Vagina (tissue), 2 donors: ENCODE measurements around the gene F9. TPM values are rescaled to one million over a fixed set of nuclear protein-coding genes. Genes with fewer than 3 reads are reported as not detected.

Source experiments
- DNase-seq, 2 donors: peaks; one replicate each; pipeline ENCODE4 v3.0.0-alpha.2; 2017; ENCODE audit errors: extremely low spot score in 2 of 2
- H3K27ac ChIP-seq: fragments of 200-600 bp; sonication (generic); one replicate; pipeline ENCODE4 v1.5.1; 2019
- H3K27me3 ChIP-seq: fragments of 200-600 bp; sonication (generic); one replicate; pipeline ENCODE4 v1.5.1; 2019
- H3K36me3 ChIP-seq, 2 donors: fragments of 200-600 bp; sonication (generic); one replicate each; pipeline ENCODE4 v1.5.1; 2017 to 2019
- H3K4me1 ChIP-seq: fragments of 200-600 bp; sonication (generic); one replicate; pipeline ENCODE4 v1.5.1; 2019
- H3K4me3 ChIP-seq, 2 donors: fragments of 200-600 bp; sonication (generic); 1 replicate in 1 of 2; 2 replicates in 1 of 2; pipeline ENCODE4 v1.5.1; 2016 to 2019
- H3K9me3 ChIP-seq: fragments of 200-600 bp; sonication (generic); one replicate; pipeline ENCODE4 v1.5.1; 2019
- CTCF ChIP-seq, 3 experiments: fragments of 450-650 bp in 2 of 3; fragments of 200-600 bp in 1 of 3; sonication (generic) in 1 of 3; IDR thresholded peaks; one replicate each; pipeline ENCODE4 v1.5.1; 2017 to 2019; ENCODE audit warnings: antibody characterized with exemption in 3 of 3, mild to moderate bottlenecking in 2 of 3, moderate library complexity in 2 of 3
- POLR2A ChIP-seq, 2 donors: fragments of 450-650 bp; IDR thresholded peaks; one replicate each; pipeline ENCODE4 v1.6.1; 2017; ENCODE audit warnings: antibody characterized with exemption in 2 of 2, mild to moderate bottlenecking in 2 of 2, moderate library complexity in 2 of 2
- POLR2AphosphoS5 ChIP-seq, 2 donors: sonication (generic); formaldehyde crosslinking; IDR thresholded peaks; one replicate each; pipeline ENCODE4 v1.9.0; 2017; ENCODE audit warnings: antibody characterized with exemption in 2 of 2, mild to moderate bottlenecking in 2 of 2, low read depth in 1 of 2; ENCODE audit not compliant: insufficient read depth in 1 of 2
- intact Hi-C: fragments of 100-400 bp; cut with DNase I; formaldehyde crosslinking; loops from one replicate; pipeline ENCODE4 v1.15.1; 2023
- total RNA-seq: library from RNA; depleted of rRNA; stranded (reverse); fragments of >200 nt; gene quantifications from one replicate; pipeline ENCODE4 v1.2.3, GENCODE V29; 2016

Gene F9
- not detected for total RNA-seq

GRCh38 chrX:139530550-139530949, at the start of gene F9:
F9 (plus strand) TSS chrX:139530739; CDS start chrX:139530765, 26 bp downstream.
- TF ChIP-seq POLR2A (IDR thresholded peaks at IDR 0.05) (no peak), CTCF (IDR thresholded peaks at IDR 0.05) (no peak), POLR2AphosphoS5 (IDR thresholded peaks at IDR 0.05; ENCODE audit: insufficient read depth in 1 of 2, low read depth in 1 of 2) (no peak)
- intact Hi-C loops: no loop called here

GRCh38 chrX:139483699-139484098, 46.8 kb upstream of the F9 start:
- no peak overlapping the region for H3K27ac ChIP-seq

More at GRCh38 chrX:139530550-139530949, at the start of gene F9:
- Histone ChIP-seq H3K36me3 (no peaks in the 10 kb centered on the region), H3K4me1 (no peaks in the 10 kb centered on the region), H3K27me3 (no peaks in the 10 kb centered on the region), H3K4me3 (no peak within 1 kb of the TSS), H3K9me3 (no peaks in the 10 kb centered on the region), H3K27ac (no peak within 1 kb of the TSS)
- DNase-seq: no peak

GRCh38 chrX:139484591-139484990, 45.9 kb upstream of the F9 start:
- Histone ChIP-seq H3K4me1 (no peaks in the 10 kb centered on the region), H3K27me3 (no peaks in the 10 kb centered on the region), H3K27ac (no peak overlapping the region), H3K9me3 (no peaks in the 10 kb centered on the region), H3K4me3 (no peak overlapping the region), H3K36me3 (no peaks in the 10 kb centered on the region)
- no peak for DNase-seq
- no peak for TF ChIP-seq POLR2AphosphoS5 (IDR thresholded peaks at IDR 0.05; ENCODE audit: insufficient read depth in 1 of 2, low read depth in 1 of 2)
- no peak for TF ChIP-seq POLR2A (IDR thresholded peaks at IDR 0.05)
- no peak for TF ChIP-seq CTCF (IDR thresholded peaks at IDR 0.05)
- intact Hi-C loops: no loop called here

More at GRCh38 chrX:139483699-139484098, 46.8 kb upstream of the F9 start:
- H3K4me3 ChIP-seq: no peak overlapping the region
- TF ChIP-seq POLR2A (IDR thresholded peaks at IDR 0.05): no peak
- TF ChIP-seq CTCF (IDR thresholded peaks at IDR 0.05): no peak
- no peak for TF ChIP-seq POLR2AphosphoS5 (IDR thresholded peaks at IDR 0.05; ENCODE audit: insufficient read depth in 1 of 2, low read depth in 1 of 2)
- no peaks in the 10 kb centered on the region for H3K27me3 ChIP-seq
- no peaks in the 10 kb centered on the region for H3K9me3 ChIP-seq
- no peaks in the 10 kb centered on the region for H3K4me1 ChIP-seq
- DNase-seq: no peak
- intact Hi-C loops: no loop called here
- H3K36me3 ChIP-seq: no peaks in the 10 kb centered on the region

- Histone ChIP-seq H3K4me3 (no peak overlapping the region), H3K27me3 (no peaks in the 10 kb centered on the region), H3K36me3 (no peaks in the 10 kb centered on the region), H3K27ac (no peak overlapping the region), H3K4me1 (no peaks in the 10 kb centered on the region), H3K9me3 (no peaks in the 10 kb centered on the region)
- DNase-seq: no peak
- intact Hi-C loops: no loop called here
- TF ChIP-seq POLR2A (IDR thresholded peaks at IDR 0.05): no peak
- TF ChIP-seq POLR2AphosphoS5 (IDR thresholded peaks at IDR 0.05; ENCODE audit: insufficient read depth in 1 of 2, low read depth in 1 of 2): no peak
- TF ChIP-seq CTCF (IDR thresholded peaks at IDR 0.05): no peak
Observed at GRCh38 chrX:139495324-139495723, 35.2 kb upstream of the F9 start.

GRCh38 chrX:139506333-139506732, 24.2 kb upstream of the F9 start:
- intact Hi-C loops: no loop called here
- no peak for DNase-seq
- Histone ChIP-seq H3K4me1 (no peaks in the 10 kb centered on the region), H3K4me3 (no peak overlapping the region), H3K9me3 (no peaks in the 10 kb centered on the region), H3K27ac (no peak overlapping the region), H3K36me3 (no peaks in the 10 kb centered on the region), H3K27me3 (no peaks in the 10 kb centered on the region)
- TF ChIP-seq CTCF (IDR thresholded peaks at IDR 0.05) (no peak), POLR2AphosphoS5 (IDR thresholded peaks at IDR 0.05; ENCODE audit: insufficient read depth in 1 of 2, low read depth in 1 of 2) (no peak), POLR2A (IDR thresholded peaks at IDR 0.05) (no peak)
